HG02610 (cell line): ENCODE measurements around the gene OR52A1.
A peak's percentile ranks its signal among the peaks of the same experiment; 100 is the strongest.

ENCODE experiments used
- ATAC-seq: cut with Tn5 transposase; IDR thresholded peaks from one replicate; pipeline ENCODE4 v1.9.1; 2021; ENCODE audit warnings: mild to moderate bottlenecking, moderate library complexity; ENCODE audit not compliant: unreplicated experiment

Gene OR52A1

GRCh38 chr11:5136261-5136660 lies 18.3 kb downstream of the OR52A1 start:
- no peak for ATAC-seq

- ATAC-seq = no peak
Measured at GRCh38 chr11:5131584-5132335, 22.8 kb downstream of the OR52A1 start.

DNA sequence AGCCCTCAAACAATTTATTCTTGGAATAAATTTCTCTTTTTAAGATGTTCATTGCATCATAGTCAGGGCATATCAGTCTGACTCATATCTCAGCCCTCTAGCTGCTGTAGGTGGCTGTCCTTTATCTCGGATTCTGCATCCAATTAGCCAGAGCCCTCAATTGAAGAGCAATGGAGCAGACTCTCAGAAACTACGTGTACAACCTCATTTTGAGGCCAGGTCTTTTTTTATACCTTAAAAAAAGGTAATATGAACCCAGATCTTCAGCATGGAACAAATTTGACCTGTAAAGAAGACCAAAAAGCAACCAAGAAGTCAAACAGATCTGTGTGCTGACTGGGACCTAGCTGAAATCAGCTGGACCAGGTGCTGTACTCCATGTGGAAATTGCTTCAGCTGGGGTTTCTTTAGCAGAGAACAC lies 25.1 kb downstream of the OR52A1 start:
- ATAC-seq = no peak

- no peak for ATAC-seq
Measured at GRCh38 chr11:5124891-5125620, 29.5 kb downstream of the OR52A1 start.

DNA sequence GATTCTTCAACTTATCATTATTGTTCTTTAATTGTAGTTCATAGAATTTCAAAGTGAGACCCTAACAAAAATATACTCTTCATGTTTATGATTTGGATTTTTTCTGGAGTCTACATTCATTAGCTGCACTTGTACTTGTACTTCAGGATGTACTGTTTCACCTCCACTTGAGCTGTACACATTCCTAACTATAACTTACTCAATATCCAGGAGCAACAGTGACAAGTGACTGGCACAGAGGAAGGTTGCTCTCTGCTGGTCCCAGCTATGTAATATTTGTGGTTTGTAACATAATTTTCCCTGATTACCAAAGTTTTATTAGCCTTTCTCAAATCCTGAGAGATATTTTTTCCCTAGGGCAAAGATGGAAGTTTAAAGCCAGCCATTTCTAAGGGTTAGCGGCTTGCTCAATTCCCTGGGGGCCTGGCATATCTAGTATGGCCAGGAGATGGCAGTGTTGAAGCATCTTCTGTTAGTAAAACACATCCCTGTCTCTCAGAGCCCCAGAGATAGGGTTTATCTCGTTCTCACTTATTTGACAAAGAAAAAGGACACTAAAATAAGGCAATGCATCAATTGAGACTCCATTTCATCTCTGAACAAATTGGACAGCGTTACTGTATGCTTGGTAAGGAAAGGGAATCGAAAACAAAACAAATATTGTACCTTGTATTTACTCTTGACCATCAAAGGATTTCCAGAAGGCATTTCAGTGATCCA lies 30.6 kb downstream of the OR52A1 start:
- peak; percentile 82 for ATAC-seq

- ATAC-seq = no peak
Measured at GRCh38 chr11:5118893-5119292, 35.7 kb downstream of the OR52A1 start.

DNA sequence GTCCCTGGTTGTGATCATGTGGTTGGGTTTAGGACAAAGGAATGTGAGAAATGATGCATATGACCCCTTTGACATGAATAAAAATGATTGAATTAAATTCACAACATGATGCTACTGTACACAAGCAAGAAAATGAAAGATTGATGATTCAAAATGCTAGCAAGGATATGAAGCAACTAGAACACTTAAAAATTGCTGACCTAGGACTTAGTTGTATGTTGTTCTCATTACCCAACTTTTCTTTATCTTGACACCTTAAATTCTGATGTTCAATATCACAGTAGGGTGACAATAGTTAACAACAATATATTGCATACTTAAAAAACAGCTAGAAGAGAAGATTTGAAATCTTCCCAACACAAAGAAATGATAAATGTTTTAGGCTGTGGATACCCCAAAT lies 37.0 kb downstream of the OR52A1 start:
- no peak for ATAC-seq

GRCh38 chr11:5115339-5115738 lies 39.2 kb downstream of the OR52A1 start:
- no peak for ATAC-seq

- no peak for ATAC-seq
Measured at GRCh38 chr11:5107285-5107684, 47.3 kb downstream of the OR52A1 start.

DNA sequence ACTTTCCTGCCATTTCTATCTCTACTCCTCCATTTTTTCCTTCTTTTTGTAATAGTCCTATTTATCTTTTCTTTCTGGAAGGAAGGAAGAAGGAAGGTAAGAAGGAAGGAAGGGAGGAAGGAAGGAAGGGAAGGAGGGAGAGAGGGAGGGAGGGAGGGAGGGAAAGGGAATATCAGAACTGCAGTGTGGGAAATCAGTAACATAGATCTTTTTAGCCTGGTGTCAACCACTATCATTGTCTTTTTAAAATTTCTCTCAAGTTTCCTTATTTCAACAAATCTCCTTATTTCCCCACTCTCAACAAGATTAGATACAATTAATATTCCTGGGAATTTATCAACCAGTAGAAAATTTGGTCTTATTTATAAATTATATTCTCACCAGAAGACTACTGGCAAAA lies 51.5 kb downstream of the OR52A1 start:
- ATAC-seq = no peak

GRCh38 chr11:5102246-5102645 lies 52.3 kb downstream of the OR52A1 start:
- ATAC-seq = no peak

- no peak for ATAC-seq
Measured at GRCh38 chr11:5096011-5096410, 58.5 kb downstream of the OR52A1 start.
